GM12873 (cell line): Measurements from ENCODE around the gene GPATCH1.

Experiments used
- TF ChIP-seq, protein P1 (sequence below): IDR thresholded peaks from 2 replicates; pipeline ENCODE4 v1.5.1; 2012; ENCODE audit warnings: low read depth, mild to moderate bottlenecking, moderate library complexity, low read length, control low read depth; ENCODE audit not compliant: insufficient read depth; ENCODE audit errors: missing control alignments

The GPATCH1 gene, protein sequence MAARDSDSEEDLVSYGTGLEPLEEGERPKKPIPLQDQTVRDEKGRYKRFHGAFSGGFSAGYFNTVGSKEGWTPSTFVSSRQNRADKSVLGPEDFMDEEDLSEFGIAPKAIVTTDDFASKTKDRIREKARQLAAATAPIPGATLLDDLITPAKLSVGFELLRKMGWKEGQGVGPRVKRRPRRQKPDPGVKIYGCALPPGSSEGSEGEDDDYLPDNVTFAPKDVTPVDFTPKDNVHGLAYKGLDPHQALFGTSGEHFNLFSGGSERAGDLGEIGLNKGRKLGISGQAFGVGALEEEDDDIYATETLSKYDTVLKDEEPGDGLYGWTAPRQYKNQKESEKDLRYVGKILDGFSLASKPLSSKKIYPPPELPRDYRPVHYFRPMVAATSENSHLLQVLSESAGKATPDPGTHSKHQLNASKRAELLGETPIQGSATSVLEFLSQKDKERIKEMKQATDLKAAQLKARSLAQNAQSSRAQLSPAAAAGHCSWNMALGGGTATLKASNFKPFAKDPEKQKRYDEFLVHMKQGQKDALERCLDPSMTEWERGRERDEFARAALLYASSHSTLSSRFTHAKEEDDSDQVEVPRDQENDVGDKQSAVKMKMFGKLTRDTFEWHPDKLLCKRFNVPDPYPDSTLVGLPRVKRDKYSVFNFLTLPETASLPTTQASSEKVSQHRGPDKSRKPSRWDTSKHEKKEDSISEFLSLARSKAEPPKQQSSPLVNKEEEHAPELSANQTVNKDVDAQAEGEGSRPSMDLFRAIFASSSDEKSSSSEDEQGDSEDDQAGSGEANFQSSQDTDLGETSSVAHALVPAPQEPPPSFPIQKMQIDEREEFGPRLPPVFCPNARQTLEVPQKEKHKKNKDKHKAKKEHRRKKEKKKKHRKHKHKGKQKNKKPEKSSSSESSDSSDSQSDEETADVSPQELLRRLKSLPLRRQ

DNA sequence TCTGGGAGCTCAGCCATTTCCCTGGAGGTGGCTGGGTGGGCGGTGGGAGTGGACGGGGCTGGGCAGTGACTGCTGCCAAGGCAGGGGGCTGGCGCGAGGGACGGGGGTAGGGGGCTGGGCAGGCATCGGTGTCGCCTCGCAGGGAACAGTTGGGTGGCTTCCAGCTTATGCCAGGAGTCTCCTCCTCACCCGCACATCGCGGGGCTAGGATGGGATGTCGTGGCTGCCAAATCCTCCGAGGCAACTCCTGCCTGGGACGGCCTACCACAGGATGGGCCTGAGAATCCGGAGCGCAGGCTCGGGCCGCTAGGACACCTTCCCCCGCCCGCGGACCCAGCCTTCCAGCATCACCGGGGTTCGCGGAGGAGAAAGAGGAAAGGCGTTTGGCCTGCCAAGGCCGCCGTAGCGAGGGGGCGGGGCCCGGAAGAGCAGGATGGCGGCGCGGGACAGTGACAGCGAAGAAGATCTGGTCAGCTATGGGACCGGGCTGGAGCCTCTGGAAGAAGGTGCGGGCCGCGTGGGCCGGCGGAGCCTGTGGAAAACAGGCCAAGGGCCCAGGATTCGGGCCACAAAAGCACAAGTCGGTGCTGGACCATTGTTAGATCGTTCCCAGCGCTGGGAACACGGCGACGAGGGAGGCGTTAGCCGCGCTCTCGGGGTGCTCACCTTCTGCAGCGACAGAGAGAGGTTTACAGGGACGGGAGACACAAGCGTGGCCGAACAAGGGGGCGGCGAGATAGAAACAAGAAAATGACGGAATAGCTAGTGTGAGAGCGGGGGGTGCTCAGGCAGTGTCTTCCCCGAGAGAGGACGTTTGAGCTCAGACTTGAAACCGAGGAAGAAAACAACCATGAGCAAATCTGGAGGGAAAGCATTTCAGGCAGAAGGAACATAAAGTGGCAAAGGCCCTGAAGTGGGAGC lies at the start of gene GPATCH1:
Gene GPATCH1, plus strand, starts transcription at position 421 of the 921 bp plus-strand sequence. Its CDS starts 13 bp downstream, at position 434.
- TF ChIP-seq, protein P1, sequence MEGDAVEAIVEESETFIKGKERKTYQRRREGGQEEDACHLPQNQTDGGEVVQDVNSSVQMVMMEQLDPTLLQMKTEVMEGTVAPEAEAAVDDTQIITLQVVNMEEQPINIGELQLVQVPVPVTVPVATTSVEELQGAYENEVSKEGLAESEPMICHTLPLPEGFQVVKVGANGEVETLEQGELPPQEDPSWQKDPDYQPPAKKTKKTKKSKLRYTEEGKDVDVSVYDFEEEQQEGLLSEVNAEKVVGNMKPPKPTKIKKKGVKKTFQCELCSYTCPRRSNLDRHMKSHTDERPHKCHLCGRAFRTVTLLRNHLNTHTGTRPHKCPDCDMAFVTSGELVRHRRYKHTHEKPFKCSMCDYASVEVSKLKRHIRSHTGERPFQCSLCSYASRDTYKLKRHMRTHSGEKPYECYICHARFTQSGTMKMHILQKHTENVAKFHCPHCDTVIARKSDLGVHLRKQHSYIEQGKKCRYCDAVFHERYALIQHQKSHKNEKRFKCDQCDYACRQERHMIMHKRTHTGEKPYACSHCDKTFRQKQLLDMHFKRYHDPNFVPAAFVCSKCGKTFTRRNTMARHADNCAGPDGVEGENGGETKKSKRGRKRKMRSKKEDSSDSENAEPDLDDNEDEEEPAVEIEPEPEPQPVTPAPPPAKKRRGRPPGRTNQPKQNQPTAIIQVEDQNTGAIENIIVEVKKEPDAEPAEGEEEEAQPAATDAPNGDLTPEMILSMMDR, result no peak

DNA sequence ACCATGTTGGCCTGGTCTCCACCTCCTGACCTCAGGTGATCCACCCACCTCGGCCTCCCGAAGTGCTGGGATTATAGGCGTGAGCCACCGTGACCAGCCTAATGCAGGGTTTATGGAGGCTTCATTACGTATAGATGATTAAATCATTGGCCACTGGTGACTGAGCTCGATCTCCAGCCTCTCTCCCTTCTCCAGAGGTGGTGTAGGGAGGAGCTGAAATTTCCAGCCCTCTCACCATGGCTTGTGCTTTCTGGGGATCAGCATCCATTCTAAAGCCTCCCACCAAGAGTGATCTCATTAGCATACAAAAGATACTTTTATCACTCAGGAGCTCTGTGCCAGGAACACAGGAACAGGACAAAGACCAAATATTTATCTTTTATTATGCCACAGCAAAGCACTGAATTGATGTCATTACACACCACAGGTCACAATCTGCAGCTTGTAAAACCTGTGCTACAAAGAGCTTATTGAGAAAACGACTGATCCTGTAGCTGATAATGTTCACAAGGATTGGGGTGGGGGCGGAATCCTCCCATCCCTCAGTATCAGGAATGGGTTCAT lies 48.7 kb upstream of the GPATCH1 start:
- TF ChIP-seq, protein P1, result no peak

DNA sequence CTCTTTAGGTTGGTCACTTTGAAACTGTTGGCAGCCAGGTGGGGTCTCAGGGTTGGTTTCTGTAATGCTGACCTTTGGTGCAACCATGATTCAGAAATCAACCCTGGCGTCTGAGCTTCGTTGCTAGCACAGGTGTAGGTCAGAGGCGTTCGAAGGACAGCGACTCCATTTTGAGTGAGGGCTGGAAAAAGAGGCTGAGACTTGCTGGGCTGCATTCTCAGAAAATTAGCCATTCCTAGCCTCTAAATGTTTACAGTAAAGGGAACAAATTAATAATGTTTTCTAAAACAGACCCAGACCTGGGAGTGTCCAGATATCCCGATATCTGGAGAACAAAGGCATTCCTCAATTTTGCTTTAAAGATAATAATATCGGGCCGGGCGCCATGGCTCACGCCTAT lies 45.5 kb upstream of the GPATCH1 start:
- TF ChIP-seq, protein P1, result no peak

DNA sequence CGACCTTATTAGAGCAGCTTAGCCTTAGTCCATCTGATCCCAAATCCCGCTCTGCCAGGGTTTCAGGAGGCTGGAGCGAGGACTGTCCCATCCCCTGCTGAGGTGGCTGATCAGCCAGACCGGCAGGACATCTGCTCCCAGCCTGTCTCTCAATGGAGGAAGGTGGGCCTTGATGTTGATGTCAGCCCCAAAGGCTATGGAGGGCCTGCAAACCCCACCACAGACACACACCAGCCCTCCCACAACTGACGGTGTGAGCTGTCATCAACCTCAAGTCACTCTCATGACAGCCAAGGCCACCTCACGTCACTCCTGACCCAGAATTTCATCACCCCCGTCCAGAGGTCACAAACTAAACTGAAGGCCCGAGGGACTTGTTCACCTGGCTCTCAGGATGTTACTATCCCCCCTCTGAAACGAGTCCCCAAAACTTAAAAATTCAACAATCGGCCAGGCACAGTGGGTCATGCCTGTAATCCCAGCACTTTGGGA lies 41.8 kb upstream of the GPATCH1 start:
- TF ChIP-seq, protein P1, result no peak

DNA sequence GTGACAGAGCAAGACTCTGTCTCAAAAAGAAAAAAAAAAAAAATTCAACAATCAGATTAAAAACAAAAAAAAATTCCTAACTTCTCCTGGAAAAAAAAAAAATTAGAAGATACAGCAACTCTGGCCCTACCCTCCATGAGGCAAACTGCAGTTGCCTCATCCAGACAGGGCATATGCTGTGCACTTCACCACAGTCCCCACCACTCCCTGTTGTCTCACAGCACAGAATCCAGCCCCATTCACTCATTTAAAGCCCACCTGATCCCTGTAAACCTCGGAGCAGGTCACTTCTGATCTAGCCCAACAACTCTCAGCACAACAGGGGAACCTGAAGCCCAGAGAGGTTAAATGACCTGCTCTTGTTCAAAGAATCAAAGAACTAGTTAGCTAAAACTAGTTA lies 41.2 kb upstream of the GPATCH1 start:
- TF ChIP-seq, protein P1, result no peak

DNA sequence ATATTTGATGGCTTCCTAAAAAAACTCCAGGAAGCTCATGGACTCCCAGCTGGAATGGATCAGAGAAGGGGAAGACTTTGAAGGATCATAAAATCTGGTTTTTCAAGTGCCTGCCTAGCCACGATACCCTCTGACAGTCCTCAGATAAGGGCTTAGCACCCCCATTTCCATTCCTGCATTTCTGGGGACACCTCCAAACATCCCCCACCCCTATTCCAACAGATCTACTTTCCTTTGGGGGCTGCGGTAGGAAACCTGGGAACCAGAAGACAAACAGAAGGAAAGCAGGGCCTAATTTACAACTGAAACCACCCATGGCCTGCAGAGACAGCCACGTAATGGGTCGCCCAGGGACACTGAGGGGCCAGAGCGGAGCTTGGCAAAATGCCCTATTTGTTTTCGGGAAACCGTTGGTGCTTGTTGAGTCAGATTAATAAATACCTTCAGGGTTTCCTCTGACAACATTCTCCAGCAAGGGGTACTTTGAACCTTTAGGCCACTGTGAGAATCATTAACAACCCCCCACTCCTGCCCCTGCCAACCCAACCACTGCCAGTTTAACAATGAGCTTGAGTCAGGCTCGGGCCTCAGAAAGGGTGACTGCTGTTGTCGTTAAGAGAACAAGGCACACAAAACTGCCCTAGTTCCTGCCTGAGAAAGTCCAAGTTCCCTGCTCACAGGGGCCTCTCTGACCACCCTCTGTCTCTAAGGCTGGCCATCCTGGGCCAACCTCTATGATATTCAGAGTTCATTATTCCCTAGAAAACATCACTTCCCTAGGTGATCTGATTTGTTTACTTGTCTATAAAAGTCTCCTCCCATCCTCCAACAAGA lies 39.8 kb upstream of the GPATCH1 start:
- TF ChIP-seq, protein P1, result no peak
